Stomach (tissue), 9 donors: ENCODE data around the gene C1orf87. TPM values are rescaled to one million over a fixed set of nuclear protein-coding genes. Genes with fewer than 3 reads are reported as not detected.

Experiments
- DNase-seq, 2 donors: peaks; one replicate each; pipeline versions ENCODE4 v3.0.0 to v3.0.0-alpha.2; 2013 to 2019
- H3K27ac ChIP-seq, 5 donors: fragments of 200-600 bp in 4 of 5; sonication (generic) in 4 of 5; one replicate each; pipeline ENCODE4 v1.5.1; 2013 to 2019; ENCODE audit warnings: mild to moderate bottlenecking in 1 of 5, moderate library complexity in 1 of 5
- H3K27me3 ChIP-seq, 3 donors: fragments of 200-600 bp; sonication (generic); one replicate each; pipeline ENCODE4 v1.5.1; 2017 to 2019; ENCODE audit warnings: mixed run types in 1 of 3
- H3K36me3 ChIP-seq, 4 donors: fragments of 200-600 bp; sonication (generic); 1 replicate in 3 of 4; 2 replicates in 1 of 4; pipeline ENCODE4 v1.5.1; 2016 to 2019
- H3K4me1 ChIP-seq, 4 donors: fragments of 200-600 bp; sonication (generic); one replicate each; pipeline ENCODE4 v1.5.1; 2016 to 2019
- H3K4me3 ChIP-seq, 4 donors: fragments of 200-600 bp; sonication (generic) in 3 of 4; one replicate each; pipeline ENCODE4 v1.5.1; 2016 to 2019; ENCODE audit warnings: mild to moderate bottlenecking in 1 of 4
- H3K9me3 ChIP-seq, 4 donors: fragments of 200-600 bp; sonication (generic); one replicate each; pipeline ENCODE4 v1.5.1; 2016 to 2019
- CTCF ChIP-seq, 7 experiments: fragments of 450-650 bp in 4 of 7; fragments of 200-600 bp in 3 of 7; sonication (generic) in 3 of 7; IDR thresholded peaks; one replicate each; pipeline ENCODE4 v1.5.1; 2016 to 2019; ENCODE audit warnings: antibody characterized with exemption in 7 of 7, control low read depth in 2 of 7, mild to moderate bottlenecking in 1 of 7
- EP300 ChIP-seq: sonication (generic); formaldehyde crosslinking; IDR thresholded peaks from one replicate; pipeline ENCODE4 v1.6.1; 2017; ENCODE audit warnings: antibody characterized with exemption
- POLR2A ChIP-seq, 4 donors: fragments of 450-650 bp; IDR thresholded peaks; one replicate each; pipeline ENCODE4 v1.6.1; 2016; ENCODE audit warnings: antibody characterized with exemption in 4 of 4, control low read depth in 2 of 4, mild to moderate bottlenecking in 1 of 4, moderate library complexity in 1 of 4
- POLR2AphosphoS5 ChIP-seq, 3 donors: sonication (generic); formaldehyde crosslinking; IDR thresholded peaks; one replicate each; pipeline ENCODE4 v1.6.1; 2016; ENCODE audit warnings: antibody characterized with exemption in 3 of 3
- WGBS, 5 donors: extraction: QIAGEN DNeasy Blood & Tissue Kit in 3 of 5; methylation state at CpG; one replicate each; pipeline versions ENCODE4 v1.1.5 to v1.1.7; 2013 to 2018; 5-methylcytosine and 5-hydroxymethylcytosine counted together
- intact Hi-C: fragments of 100-400 bp; cut with DNase I; formaldehyde crosslinking; loops from one replicate; pipeline ENCODE4 v1.15.1; 2023; ENCODE audit warnings: low total_unique reads
- polyA plus RNA-seq, 3 donors: library from polyadenylated mRNA; stranded (reverse); fragments of 200-250 nt; gene quantifications; one replicate each; pipeline ENCODE4 v1.2.3, GENCODE V29; 2013
- total RNA-seq, 5 donors: library from RNA; depleted of rRNA; stranded (reverse); fragments of >200 nt; gene quantifications; one replicate each; pipeline versions ENCODE4 v1.1.0 to v1.2.3, GENCODE V29; 2014 to 2016
- donor health status: healthy with polysubstance abuse.
- donor health status: Bipolar disorder and iron deficiency.
- donor health status: healthy.

Gene C1orf87
- total and polyA plus RNA-seq, 8 donors: not detected

DNA sequence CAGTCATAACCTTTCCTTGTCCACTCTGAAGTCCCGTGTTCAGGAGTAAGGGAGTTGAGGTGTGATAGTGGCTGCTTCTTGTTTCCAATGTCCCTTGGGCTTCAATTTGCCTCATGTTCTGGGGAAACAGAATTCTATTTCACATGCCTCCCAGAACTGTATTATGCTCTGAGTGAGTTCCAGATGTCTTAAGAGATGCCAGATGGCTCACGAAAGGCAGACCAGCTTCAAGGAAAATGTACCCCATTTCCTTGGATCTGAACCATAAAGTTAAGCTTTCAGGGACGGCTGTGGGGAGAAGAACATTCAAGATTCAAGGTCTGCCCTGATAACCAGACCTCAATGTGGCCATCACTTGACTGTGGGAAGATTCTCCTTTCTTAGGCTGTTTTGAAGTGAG is 42.4 kb downstream of the C1orf87 start:
- TF ChIP-seq POLR2A (IDR thresholded peaks at IDR 0.05): no peak
- no peak overlapping the region for H3K27ac ChIP-seq
- H3K4me3 ChIP-seq: no peak overlapping the region
- H3K36me3 ChIP-seq: no peaks in the 10 kb centered on the region
- no peaks in the 10 kb centered on the region for H3K4me1 ChIP-seq
- intact Hi-C loops: no loop called here
- 59 to 78% (median 75%) methylated on average over 3 of the region's 3 CpGs for WGBS, 5 donors
- H3K9me3 ChIP-seq: no peaks in the 10 kb centered on the region
- no peaks in the 10 kb centered on the region for H3K27me3 ChIP-seq
- DNase-seq: no peak

GRCh38 chr1:60025552-60025951 is 48.0 kb downstream of the C1orf87 start:
- Histone ChIP-seq H3K9me3 (no peaks in the 10 kb centered on the region), H3K36me3 (no peaks in the 10 kb centered on the region), H3K27ac (no peak overlapping the region), H3K27me3 (no peaks in the 10 kb centered on the region), H3K4me3 (no peak overlapping the region), H3K4me1 (no peaks in the 10 kb centered on the region)
- TF ChIP-seq POLR2A (IDR thresholded peaks at IDR 0.05) (no peak), CTCF (IDR thresholded peaks at IDR 0.05) (no peak), EP300 (no peak), POLR2AphosphoS5 (IDR thresholded peaks at IDR 0.05) (no peak)
- no peak for DNase-seq
- intact Hi-C loops: no loop called here

- intact Hi-C loops: no loop called here
- Histone ChIP-seq H3K9me3 (peaks cover 0 to 12% (median 4%) of the 10 kb centered on the region in 4 donors), H3K4me3 (no peak overlapping the region), H3K36me3 (no peaks in the 10 kb centered on the region), H3K27me3 (no peaks in the 10 kb centered on the region), H3K27ac (no peak overlapping the region), H3K4me1 (no peaks in the 10 kb centered on the region)
- DNase-seq: no peak
- no peak for TF ChIP-seq POLR2AphosphoS5 (IDR thresholded peaks at IDR 0.05)
- WGBS, 5 donors: 69 to 73% (median 71%) methylated on average over 4 of the region's 4 CpGs
Measured at GRCh38 chr1:60017508-60018205, 55.9 kb downstream of the C1orf87 start.

- intact Hi-C loops: no loop called here
- no peak for DNase-seq
- Histone ChIP-seq H3K4me3 (no peak overlapping the region), H3K27ac (no peak overlapping the region), H3K27me3 (no peaks in the 10 kb centered on the region), H3K4me1 (no peaks in the 10 kb centered on the region), H3K9me3 (no peaks in the 10 kb centered on the region), H3K36me3 (no peaks in the 10 kb centered on the region)
- WGBS, 5 donors: 47 to 68% (median 52%) methylated on average over 1 of the region's 1 CpG
- TF ChIP-seq CTCF (IDR thresholded peaks at IDR 0.05) (no peak), POLR2A (IDR thresholded peaks at IDR 0.05) (no peak), POLR2AphosphoS5 (IDR thresholded peaks at IDR 0.05) (no peak)
Measured at GRCh38 chr1:60010690-60011089, 62.9 kb downstream of the C1orf87 start.

- Histone ChIP-seq H3K27ac (no peak overlapping the region), H3K4me1 (no peaks in the 10 kb centered on the region), H3K27me3 (no peaks in the 10 kb centered on the region), H3K9me3 (no peaks in the 10 kb centered on the region), H3K4me3 (no peak overlapping the region), H3K36me3 (no peaks in the 10 kb centered on the region)
- intact Hi-C loops: no loop called here
- DNase-seq: no peak
- no peak for TF ChIP-seq POLR2A (IDR thresholded peaks at IDR 0.05)
- no peak for TF ChIP-seq EP300
- TF ChIP-seq POLR2AphosphoS5 (IDR thresholded peaks at IDR 0.05): no peak
- 64 to 77% (median 66%) methylated on average over 4 of the region's 4 CpGs for WGBS, 5 donors
Measured at GRCh38 chr1:60008500-60008899, 65.1 kb downstream of the C1orf87 start.

DNA sequence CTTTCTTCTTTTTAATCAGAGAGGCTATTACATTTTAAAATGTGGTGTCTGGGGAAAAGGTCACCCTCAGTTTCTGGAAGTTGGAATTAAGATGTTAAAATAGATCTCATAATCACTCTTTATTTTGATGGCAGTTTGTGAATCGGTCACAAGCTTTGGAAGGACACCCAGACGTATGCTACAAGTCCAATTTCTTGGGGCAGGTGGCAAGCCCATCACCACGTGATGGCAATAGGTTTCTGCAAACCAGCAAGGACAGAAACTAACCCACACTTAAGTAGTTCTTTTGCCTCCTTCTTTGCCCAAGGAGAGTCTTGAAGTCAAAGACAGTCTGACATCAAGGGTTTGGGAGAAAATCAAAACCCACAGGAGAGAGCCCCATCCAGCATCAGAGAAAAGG is 72.9 kb downstream of the C1orf87 start:
- no peaks in the 10 kb centered on the region for H3K4me1 ChIP-seq
- H3K9me3 ChIP-seq: no peaks in the 10 kb centered on the region
- no peak overlapping the region for H3K27ac ChIP-seq
- intact Hi-C loops: no loop called here
- 67 to 79% (median 78%) methylated on average over 3 of the region's 3 CpGs for WGBS, 5 donors
- H3K27me3 ChIP-seq: no peaks in the 10 kb centered on the region
- TF ChIP-seq EP300: no peak
- no peak for TF ChIP-seq CTCF (IDR thresholded peaks at IDR 0.05)
- no peak for TF ChIP-seq POLR2A (IDR thresholded peaks at IDR 0.05)
- no peak for TF ChIP-seq POLR2AphosphoS5 (IDR thresholded peaks at IDR 0.05)
- no peaks in the 10 kb centered on the region for H3K36me3 ChIP-seq
- H3K4me3 ChIP-seq: no peak overlapping the region
- no peak for DNase-seq
